ENCODE data around the gene ZNF644.
"Not testable (repeated sequence)": the region's sequence is repeated elsewhere in the genome, so short reads cannot be mapped to it uniquely, and the experiment has no call there.

ZNF644 gene

DNA sequence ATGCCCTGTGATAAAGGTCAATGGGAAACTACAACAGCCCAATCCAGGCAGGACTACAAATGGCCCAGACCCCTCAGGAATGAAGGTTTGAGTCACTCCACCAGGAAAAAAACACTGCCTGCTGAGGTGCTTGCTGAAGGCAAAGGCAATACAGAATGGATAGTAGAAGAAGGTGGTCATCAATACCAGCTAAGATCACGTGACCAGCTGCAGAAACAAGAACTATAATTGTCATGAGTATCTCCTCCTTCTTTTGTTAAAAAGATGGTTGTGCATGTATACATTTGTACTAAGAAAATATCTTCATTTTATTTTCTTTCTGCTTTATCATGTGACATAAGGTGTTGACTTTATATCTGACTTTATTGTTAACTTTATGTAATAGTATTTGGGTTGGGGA, 23.4 kb upstream of the ZNF644 start:
- no peaks in the 10 kb centered on the region for H3K27me3 ChIP-seq (replicated peaks; ENCODE audit: control insufficient read depth, insufficient read depth, low read length)
- H3K4me1 ChIP-seq (ENCODE audit: control insufficient read depth, insufficient read depth, low read length): no peaks in the 10 kb centered on the region
- peaks cover 20% of the 10 kb centered on the region for H3K9me3 ChIP-seq (ENCODE audit: control insufficient read depth, low read length)
- H3K4me3 ChIP-seq (ENCODE audit: low read length): no peak overlapping the region
- no peak overlapping the region for H3K9ac ChIP-seq (ENCODE audit: low read length)
- no peaks in the 10 kb centered on the region for H3K36me3 ChIP-seq (ENCODE audit: control insufficient read depth, insufficient read depth, low read length, severe bottlenecking)
- no peak for DNase-seq (ENCODE audit: low read depth)

DNA sequence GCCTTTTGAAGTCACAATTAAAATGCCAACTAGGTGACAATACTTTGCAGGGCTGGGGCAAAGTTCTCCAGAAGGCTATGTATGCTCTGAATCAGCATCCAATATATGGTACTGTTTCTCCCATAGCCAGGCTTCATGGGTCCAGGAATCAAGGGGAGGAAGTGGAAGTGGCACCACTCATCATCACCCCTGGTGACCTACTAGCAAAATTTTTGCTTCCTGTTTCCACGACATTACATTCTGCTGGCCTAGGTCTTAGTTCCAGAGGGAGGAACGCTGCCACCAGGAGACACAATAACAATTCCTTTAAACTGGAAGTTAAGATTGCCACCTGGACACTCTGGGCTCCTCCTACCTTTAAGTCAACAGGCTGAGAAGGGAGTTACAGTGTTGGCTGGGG, 22.9 kb upstream of the ZNF644 start:
- H3K9me3 ChIP-seq (ENCODE audit: control insufficient read depth, low read length): peaks cover 20% of the 10 kb centered on the region
- DNase-seq (ENCODE audit: low read depth); H3K4me1 ChIP-seq (ENCODE audit: control insufficient read depth, insufficient read depth, low read length); H3K9ac ChIP-seq (ENCODE audit: low read length); H3K27me3 ChIP-seq (replicated peaks; ENCODE audit: control insufficient read depth, insufficient read depth, low read length); H3K36me3 ChIP-seq (ENCODE audit: control insufficient read depth, insufficient read depth, low read length, severe bottlenecking); H3K4me3 ChIP-seq (ENCODE audit: low read length): not testable (repeated sequence)

DNA sequence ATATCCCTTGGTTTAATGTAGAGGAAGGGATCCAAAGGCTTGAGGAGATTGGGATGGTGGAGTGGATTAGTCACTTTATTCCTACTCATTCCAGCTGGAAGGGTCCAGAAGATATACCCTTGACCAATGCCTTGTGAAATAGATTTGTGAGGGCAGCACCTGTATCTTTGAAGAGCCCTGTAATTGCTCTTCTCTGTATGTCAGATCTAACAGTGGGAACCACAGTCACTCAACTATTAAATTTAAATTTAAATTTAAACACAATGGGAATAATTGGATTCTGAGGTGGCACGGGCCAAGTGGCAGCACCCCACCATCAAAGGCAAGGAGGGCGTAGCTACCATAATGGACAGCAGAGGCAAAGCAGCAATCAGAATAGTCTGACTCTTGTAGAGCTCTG, 20.5 kb upstream of the ZNF644 start:
- not testable (repeated sequence) for H3K9ac ChIP-seq (ENCODE audit: low read length); H3K4me1 ChIP-seq (ENCODE audit: control insufficient read depth, insufficient read depth, low read length); DNase-seq (ENCODE audit: low read depth); H3K36me3 ChIP-seq (ENCODE audit: control insufficient read depth, insufficient read depth, low read length, severe bottlenecking); H3K4me3 ChIP-seq (ENCODE audit: low read length); H3K27me3 ChIP-seq (replicated peaks; ENCODE audit: control insufficient read depth, insufficient read depth, low read length)
- peaks cover 20% of the 10 kb centered on the region for H3K9me3 ChIP-seq (ENCODE audit: control insufficient read depth, low read length)

DNA sequence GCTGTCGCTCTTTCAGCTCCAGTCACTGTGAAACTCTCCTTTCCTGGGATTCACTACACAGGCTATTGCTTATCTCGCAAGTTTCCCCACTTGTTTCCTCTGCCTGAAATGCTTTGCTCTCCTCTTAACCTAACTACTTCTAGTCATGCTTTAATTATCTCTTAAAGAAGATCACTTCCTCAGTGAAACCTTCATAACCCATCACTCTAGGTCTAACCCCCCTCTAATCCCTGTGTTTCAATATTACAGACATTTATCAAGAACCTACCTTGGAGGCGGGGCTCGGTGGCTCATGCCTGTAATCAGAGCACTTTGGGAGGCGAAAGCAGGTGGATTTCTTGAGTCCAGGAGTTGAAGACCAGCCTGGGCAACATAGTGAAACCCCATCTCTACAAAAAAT, 16.7 kb upstream of the ZNF644 start:
- H3K27me3 ChIP-seq (replicated peaks; ENCODE audit: control insufficient read depth, insufficient read depth, low read length): no peaks in the 10 kb centered on the region
- H3K9ac ChIP-seq (ENCODE audit: low read length): no peak overlapping the region
- no peak for DNase-seq (ENCODE audit: low read depth)
- no peaks in the 10 kb centered on the region for H3K4me1 ChIP-seq (ENCODE audit: control insufficient read depth, insufficient read depth, low read length)
- peaks cover 20% of the 10 kb centered on the region for H3K9me3 ChIP-seq (ENCODE audit: control insufficient read depth, low read length)
- H3K4me3 ChIP-seq (ENCODE audit: low read length): no peak overlapping the region
- no peaks in the 10 kb centered on the region for H3K36me3 ChIP-seq (ENCODE audit: control insufficient read depth, insufficient read depth, low read length, severe bottlenecking)

- Histone ChIP-seq H3K4me3 (ENCODE audit: low read length) (no peak overlapping the region), H3K27me3 (replicated peaks; ENCODE audit: control insufficient read depth, insufficient read depth, low read length) (no peaks in the 10 kb centered on the region), H3K36me3 (ENCODE audit: control insufficient read depth, insufficient read depth, low read length, severe bottlenecking) (no peaks in the 10 kb centered on the region), H3K9ac (ENCODE audit: low read length) (no peak overlapping the region), H3K4me1 (ENCODE audit: control insufficient read depth, insufficient read depth, low read length) (no peaks in the 10 kb centered on the region), H3K9me3 (ENCODE audit: control insufficient read depth, low read length) (peaks cover 9% of the 10 kb centered on the region)
- peak; percentile 32 for DNase-seq (ENCODE audit: low read depth)
Measured at GRCh38 chr1:91036894-91037829, 15.3 kb upstream of the ZNF644 start.

DNA sequence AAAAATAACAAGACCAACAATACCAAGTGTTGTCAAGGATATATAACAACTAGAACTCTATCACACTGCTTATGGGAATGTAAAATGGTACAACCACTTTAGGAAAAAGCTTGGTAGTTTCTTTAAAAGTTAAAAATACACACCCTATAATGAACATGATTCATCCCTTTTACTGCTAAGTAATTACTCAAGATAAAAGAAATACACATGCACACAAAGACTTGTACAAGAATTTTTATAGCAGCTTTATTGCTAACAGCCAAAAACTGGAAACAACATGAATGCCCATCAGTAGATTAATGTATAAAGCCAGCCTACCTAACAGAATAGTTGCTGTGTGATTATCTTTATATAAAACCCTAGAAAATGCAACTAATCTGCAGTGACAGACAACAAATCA, 10.5 kb upstream of the ZNF644 start:
- no peaks in the 10 kb centered on the region for H3K9me3 ChIP-seq (ENCODE audit: control insufficient read depth, low read length)
- no peaks in the 10 kb centered on the region for H3K27me3 ChIP-seq (replicated peaks; ENCODE audit: control insufficient read depth, insufficient read depth, low read length)
- DNase-seq (ENCODE audit: low read depth): no peak
- H3K9ac ChIP-seq (ENCODE audit: low read length): no peak overlapping the region
- no peaks in the 10 kb centered on the region for H3K4me1 ChIP-seq (ENCODE audit: control insufficient read depth, insufficient read depth, low read length)
- H3K36me3 ChIP-seq (ENCODE audit: control insufficient read depth, insufficient read depth, low read length, severe bottlenecking): no peaks in the 10 kb centered on the region
- H3K4me3 ChIP-seq (ENCODE audit: low read length): no peak overlapping the region

- DNase-seq (ENCODE audit: low read depth): no peak
- H3K4me1 ChIP-seq (ENCODE audit: control insufficient read depth, insufficient read depth, low read length): peaks cover 3% of the 10 kb centered on the region
- no peaks in the 10 kb centered on the region for H3K36me3 ChIP-seq (ENCODE audit: control insufficient read depth, insufficient read depth, low read length, severe bottlenecking)
- no peaks in the 10 kb centered on the region for H3K27me3 ChIP-seq (replicated peaks; ENCODE audit: control insufficient read depth, insufficient read depth, low read length)
- no peak overlapping the region for H3K9ac ChIP-seq (ENCODE audit: low read length)
- no peaks in the 10 kb centered on the region for H3K9me3 ChIP-seq (ENCODE audit: control insufficient read depth, low read length)
- no peak overlapping the region for H3K4me3 ChIP-seq (ENCODE audit: low read length)
Measured at GRCh38 chr1:91031081-91031480, 9.2 kb upstream of the ZNF644 start.

DNA sequence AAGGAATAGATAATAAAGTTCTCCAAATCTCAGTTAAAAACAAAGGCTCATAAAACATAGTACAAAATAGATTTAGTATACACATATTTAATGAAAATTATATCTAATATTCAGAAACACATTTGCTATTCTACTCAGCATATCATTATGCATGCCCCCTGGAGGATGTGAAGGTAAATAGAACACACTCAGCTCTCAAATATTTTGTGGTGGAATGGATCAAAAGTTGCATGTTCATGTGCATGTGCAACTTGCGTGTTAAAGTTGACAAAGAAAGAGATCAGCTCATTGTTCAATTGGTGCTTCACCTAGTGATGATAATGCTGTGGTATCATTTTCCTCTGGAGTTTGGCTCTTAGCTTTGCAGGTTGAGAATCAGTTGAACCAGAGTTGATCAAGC, 4.9 kb upstream of the ZNF644 start:
- no peaks in the 10 kb centered on the region for H3K9me3 ChIP-seq (ENCODE audit: control insufficient read depth, low read length)
- H3K36me3 ChIP-seq (ENCODE audit: control insufficient read depth, insufficient read depth, low read length, severe bottlenecking): no peaks in the 10 kb centered on the region
- no peak overlapping the region for H3K9ac ChIP-seq (ENCODE audit: low read length)
- H3K4me1 ChIP-seq (ENCODE audit: control insufficient read depth, insufficient read depth, low read length): peaks cover 12% of the 10 kb centered on the region
- H3K4me3 ChIP-seq (ENCODE audit: low read length): no peak overlapping the region
- H3K27me3 ChIP-seq (replicated peaks; ENCODE audit: control insufficient read depth, insufficient read depth, low read length): no peaks in the 10 kb centered on the region
- DNase-seq (ENCODE audit: low read depth): peak; percentile 42

DNA sequence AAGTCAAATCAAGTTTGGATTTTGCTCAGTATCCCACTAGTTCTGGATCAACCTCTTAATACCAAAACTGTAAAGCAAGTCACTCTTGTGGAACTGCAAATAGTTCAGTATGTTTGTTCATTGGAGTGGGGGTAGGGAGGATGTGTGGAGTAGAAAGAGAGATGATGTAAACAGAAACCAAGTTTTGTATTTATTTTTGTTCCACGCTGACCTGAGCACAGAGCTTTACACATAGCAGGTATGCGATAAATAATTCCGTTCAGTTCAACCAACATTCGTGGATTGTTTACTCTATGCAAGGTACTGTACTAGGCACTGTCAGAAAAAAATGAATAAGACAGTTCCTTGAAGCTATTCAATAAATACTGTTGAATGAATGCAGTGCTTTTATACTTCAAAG, 4.5 kb upstream of the ZNF644 start:
- DNase-seq (ENCODE audit: low read depth): no peak
- Histone ChIP-seq H3K4me3 (ENCODE audit: low read length) (no peak overlapping the region), H3K4me1 (ENCODE audit: control insufficient read depth, insufficient read depth, low read length) (peaks cover 12% of the 10 kb centered on the region), H3K9ac (ENCODE audit: low read length) (no peak overlapping the region), H3K27me3 (replicated peaks; ENCODE audit: control insufficient read depth, insufficient read depth, low read length) (no peaks in the 10 kb centered on the region), H3K9me3 (ENCODE audit: control insufficient read depth, low read length) (no peaks in the 10 kb centered on the region), H3K36me3 (ENCODE audit: control insufficient read depth, insufficient read depth, low read length, severe bottlenecking) (no peaks in the 10 kb centered on the region)

- DNase-seq (ENCODE audit: low read depth): peak; percentile 5
- Histone ChIP-seq H3K9ac (ENCODE audit: low read length) (no peak overlapping the region), H3K9me3 (ENCODE audit: control insufficient read depth, low read length) (no peaks in the 10 kb centered on the region)
Measured at GRCh38 chr1:91024481-91025119, 2.8 kb upstream of the ZNF644 start.

GRCh38 chr1:91022518-91022929, 689 bp upstream of the ZNF644 start:
- H3K9ac ChIP-seq (ENCODE audit: low read length): peak overlapping the region; percentile 100
- H3K4me1 ChIP-seq (ENCODE audit: control insufficient read depth, insufficient read depth, low read length): peaks cover 46% of the 10 kb centered on the region
- peak overlapping the region; percentile 99 for H3K4me3 ChIP-seq (ENCODE audit: low read length)
- H3K9me3 ChIP-seq (ENCODE audit: control insufficient read depth, low read length): no peaks in the 10 kb centered on the region
- H3K36me3 ChIP-seq (ENCODE audit: control insufficient read depth, insufficient read depth, low read length, severe bottlenecking): no peaks in the 10 kb centered on the region
- DNase-seq (ENCODE audit: low read depth): no peak
- H3K27me3 ChIP-seq (replicated peaks; ENCODE audit: control insufficient read depth, insufficient read depth, low read length): no peaks in the 10 kb centered on the region

More at GRCh38 chr1:91024481-91025119, 2.8 kb upstream of the ZNF644 start:
- H3K4me3 ChIP-seq (ENCODE audit: low read length): no peak overlapping the region
- peaks cover 26% of the 10 kb centered on the region for H3K4me1 ChIP-seq (ENCODE audit: control insufficient read depth, insufficient read depth, low read length)
- H3K36me3 ChIP-seq (ENCODE audit: control insufficient read depth, insufficient read depth, low read length, severe bottlenecking): no peaks in the 10 kb centered on the region
- no peaks in the 10 kb centered on the region for H3K27me3 ChIP-seq (replicated peaks; ENCODE audit: control insufficient read depth, insufficient read depth, low read length)

All from adipocyte (in vitro differentiated cells).